ENCODE results near the gene RAB3GAP1.

- TF ChIP-seq CTCF (conservative IDR thresholded peaks at IDR 0.05; ENCODE audit: low read depth, low read length) (no peak), EZH2 (IDR thresholded peaks at IDR 0.05; ENCODE audit: borderline replicate concordance, low read depth, low read length, poor library complexity, severe bottlenecking) (no peak)
Measured at GRCh38 chr2:135162377-135162776, 110.3 kb downstream of the RAB3GAP1 start.
